Measurements from ENCODE around the gene RAPGEF3.

The RAPGEF3 gene

DNA sequence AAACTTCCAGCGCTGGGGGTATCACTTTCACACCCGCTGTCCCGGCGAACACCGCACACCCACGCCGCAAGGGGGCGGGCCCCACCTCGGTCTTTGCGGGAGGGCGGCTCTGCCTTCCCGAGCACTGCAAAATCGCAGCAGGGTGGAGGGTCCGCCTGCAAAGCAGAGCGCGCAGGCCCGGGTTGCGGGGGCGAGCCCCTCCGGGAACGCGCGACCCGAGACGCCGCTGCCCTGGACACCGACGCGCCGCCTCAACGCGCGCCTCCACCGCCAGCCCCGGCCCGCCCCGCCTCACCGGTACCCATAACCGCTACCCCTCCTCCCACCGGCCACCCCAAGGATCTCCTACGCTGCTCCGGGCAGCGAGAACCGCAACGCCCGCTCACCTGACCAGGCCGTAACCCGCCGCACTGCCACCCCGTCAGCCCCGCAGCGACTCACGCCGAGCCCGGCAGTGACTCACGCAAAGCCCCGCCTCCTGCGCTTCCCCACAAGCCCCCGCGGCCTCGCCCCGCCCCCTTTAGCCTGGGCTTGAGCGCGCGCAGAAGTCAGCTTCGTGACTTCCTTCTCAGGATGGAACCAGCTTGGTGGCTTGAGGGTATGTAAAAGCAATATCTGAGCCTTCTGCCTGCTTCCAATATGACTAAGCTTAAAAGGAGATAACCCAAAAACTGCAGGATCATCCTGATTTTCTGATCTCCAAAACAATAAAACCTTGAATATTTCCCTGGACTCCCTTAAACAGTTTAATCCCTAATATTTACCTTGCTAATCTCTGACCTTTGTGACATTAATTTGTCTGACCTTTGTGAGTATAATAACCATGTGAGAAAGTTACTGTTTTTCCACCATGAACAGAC, 52.9 kb downstream of the RAPGEF3 start, which contains the start of gene RPAP3 (continued):
- TF ChIP-seq, protein P1, sequence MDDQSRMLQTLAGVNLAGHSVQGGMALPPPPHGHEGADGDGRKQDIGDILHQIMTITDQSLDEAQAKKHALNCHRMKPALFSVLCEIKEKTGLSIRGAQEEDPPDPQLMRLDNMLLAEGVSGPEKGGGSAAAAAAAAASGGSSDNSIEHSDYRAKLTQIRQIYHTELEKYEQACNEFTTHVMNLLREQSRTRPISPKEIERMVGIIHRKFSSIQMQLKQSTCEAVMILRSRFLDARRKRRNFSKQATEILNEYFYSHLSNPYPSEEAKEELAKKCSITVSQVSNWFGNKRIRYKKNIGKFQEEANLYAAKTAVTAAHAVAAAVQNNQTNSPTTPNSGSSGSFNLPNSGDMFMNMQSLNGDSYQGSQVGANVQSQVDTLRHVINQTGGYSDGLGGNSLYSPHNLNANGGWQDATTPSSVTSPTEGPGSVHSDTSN (CRISPR knock-in tag; IDR thresholded peaks at IDR 0.05) = peak; percentile 83
- TF ChIP-seq ZNF529 (tag by site-specific recombination; IDR thresholded peaks at IDR 0.05; ENCODE audit: insufficient replicate concordance) (no peak), WT1 (tag by site-specific recombination; IDR thresholded peaks at IDR 0.05) (no peak), ZNF830 (tag by site-specific recombination; IDR thresholded peaks at IDR 0.05; ENCODE audit: low read depth) (no peak), ZNF394 (tag by site-specific recombination; IDR thresholded peaks at IDR 0.05; ENCODE audit: borderline replicate concordance) (peak; percentile 36; the same call in 1 of the 2 replicates), ZBTB17 (tag by site-specific recombination; IDR thresholded peaks at IDR 0.05) (no peak), IKZF3 (tag by site-specific recombination; IDR thresholded peaks at IDR 0.05) (no peak), ZNF549 (tag by site-specific recombination; IDR thresholded peaks at IDR 0.05) (no peak), ZSCAN16 (tag by site-specific recombination; IDR thresholded peaks at IDR 0.05) (0 out of 2 replicates have a peak, but pooled peaks have one; percentile 33), MYNN (tag by site-specific recombination; IDR thresholded peaks at IDR 0.05; ENCODE audit: borderline replicate concordance) (no peak), MZF1 (tag by site-specific recombination; IDR thresholded peaks at IDR 0.05; ENCODE audit: borderline replicate concordance) (no peak), ZBTB21 (tag by site-specific recombination; IDR thresholded peaks at IDR 0.05) (no peak), ZNF785 (tag by site-specific recombination; IDR thresholded peaks at IDR 0.05) (peak; percentile 91), ZNF555 (tag by site-specific recombination; conservative IDR thresholded peaks at IDR 0.05) (no peak), KLF16 (tag by site-specific recombination; IDR thresholded peaks at IDR 0.05) (peak; percentile 85), ZNF433 (tag by site-specific recombination; IDR thresholded peaks at IDR 0.05; ENCODE audit: low read depth) (no peak), ZNF292 (tag by site-specific recombination; IDR thresholded peaks at IDR 0.05; ENCODE audit: borderline replicate concordance, low read depth) (no peak), ZNF19 (tag by site-specific recombination; IDR thresholded peaks at IDR 0.05; ENCODE audit: low read depth) (no peak), ZNF174 (tag by site-specific recombination; IDR thresholded peaks at IDR 0.05) (no peak), KLF9 (tag by site-specific recombination; IDR thresholded peaks at IDR 0.05; ENCODE audit: low read depth) (peak; percentile 94), KLF10 (tag by site-specific recombination; IDR thresholded peaks at IDR 0.05) (peak; percentile 77; the same call in 1 of the 2 replicates), ZNF530 (tag by site-specific recombination; IDR thresholded peaks at IDR 0.05; ENCODE audit: low read depth) (no peak), ZNF223 (tag by site-specific recombination; IDR thresholded peaks at IDR 0.05) (no peak), OVOL3 (tag by site-specific recombination; IDR thresholded peaks at IDR 0.05) (no peak), ZNF214 (tag by site-specific recombination; IDR thresholded peaks at IDR 0.05; ENCODE audit: borderline replicate concordance) (no peak)
- TF ChIP-seq, protein P2, sequence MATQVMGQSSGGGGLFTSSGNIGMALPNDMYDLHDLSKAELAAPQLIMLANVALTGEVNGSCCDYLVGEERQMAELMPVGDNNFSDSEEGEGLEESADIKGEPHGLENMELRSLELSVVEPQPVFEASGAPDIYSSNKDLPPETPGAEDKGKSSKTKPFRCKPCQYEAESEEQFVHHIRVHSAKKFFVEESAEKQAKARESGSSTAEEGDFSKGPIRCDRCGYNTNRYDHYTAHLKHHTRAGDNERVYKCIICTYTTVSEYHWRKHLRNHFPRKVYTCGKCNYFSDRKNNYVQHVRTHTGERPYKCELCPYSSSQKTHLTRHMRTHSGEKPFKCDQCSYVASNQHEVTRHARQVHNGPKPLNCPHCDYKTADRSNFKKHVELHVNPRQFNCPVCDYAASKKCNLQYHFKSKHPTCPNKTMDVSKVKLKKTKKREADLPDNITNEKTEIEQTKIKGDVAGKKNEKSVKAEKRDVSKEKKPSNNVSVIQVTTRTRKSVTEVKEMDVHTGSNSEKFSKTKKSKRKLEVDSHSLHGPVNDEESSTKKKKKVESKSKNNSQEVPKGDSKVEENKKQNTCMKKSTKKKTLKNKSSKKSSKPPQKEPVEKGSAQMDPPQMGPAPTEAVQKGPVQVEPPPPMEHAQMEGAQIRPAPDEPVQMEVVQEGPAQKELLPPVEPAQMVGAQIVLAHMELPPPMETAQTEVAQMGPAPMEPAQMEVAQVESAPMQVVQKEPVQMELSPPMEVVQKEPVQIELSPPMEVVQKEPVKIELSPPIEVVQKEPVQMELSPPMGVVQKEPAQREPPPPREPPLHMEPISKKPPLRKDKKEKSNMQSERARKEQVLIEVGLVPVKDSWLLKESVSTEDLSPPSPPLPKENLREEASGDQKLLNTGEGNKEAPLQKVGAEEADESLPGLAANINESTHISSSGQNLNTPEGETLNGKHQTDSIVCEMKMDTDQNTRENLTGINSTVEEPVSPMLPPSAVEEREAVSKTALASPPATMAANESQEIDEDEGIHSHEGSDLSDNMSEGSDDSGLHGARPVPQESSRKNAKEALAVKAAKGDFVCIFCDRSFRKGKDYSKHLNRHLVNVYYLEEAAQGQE (tag by site-specific recombination; IDR thresholded peaks at IDR 0.05) = no peak
- TF ChIP-seq, protein P3, sequence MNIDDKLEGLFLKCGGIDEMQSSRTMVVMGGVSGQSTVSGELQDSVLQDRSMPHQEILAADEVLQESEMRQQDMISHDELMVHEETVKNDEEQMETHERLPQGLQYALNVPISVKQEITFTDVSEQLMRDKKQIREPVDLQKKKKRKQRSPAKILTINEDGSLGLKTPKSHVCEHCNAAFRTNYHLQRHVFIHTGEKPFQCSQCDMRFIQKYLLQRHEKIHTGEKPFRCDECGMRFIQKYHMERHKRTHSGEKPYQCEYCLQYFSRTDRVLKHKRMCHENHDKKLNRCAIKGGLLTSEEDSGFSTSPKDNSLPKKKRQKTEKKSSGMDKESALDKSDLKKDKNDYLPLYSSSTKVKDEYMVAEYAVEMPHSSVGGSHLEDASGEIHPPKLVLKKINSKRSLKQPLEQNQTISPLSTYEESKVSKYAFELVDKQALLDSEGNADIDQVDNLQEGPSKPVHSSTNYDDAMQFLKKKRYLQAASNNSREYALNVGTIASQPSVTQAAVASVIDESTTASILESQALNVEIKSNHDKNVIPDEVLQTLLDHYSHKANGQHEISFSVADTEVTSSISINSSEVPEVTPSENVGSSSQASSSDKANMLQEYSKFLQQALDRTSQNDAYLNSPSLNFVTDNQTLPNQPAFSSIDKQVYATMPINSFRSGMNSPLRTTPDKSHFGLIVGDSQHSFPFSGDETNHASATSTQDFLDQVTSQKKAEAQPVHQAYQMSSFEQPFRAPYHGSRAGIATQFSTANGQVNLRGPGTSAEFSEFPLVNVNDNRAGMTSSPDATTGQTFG (tag by site-specific recombination; IDR thresholded peaks at IDR 0.05; ENCODE audit: borderline replicate concordance) = no peak
- TF ChIP-seq, protein P4, sequence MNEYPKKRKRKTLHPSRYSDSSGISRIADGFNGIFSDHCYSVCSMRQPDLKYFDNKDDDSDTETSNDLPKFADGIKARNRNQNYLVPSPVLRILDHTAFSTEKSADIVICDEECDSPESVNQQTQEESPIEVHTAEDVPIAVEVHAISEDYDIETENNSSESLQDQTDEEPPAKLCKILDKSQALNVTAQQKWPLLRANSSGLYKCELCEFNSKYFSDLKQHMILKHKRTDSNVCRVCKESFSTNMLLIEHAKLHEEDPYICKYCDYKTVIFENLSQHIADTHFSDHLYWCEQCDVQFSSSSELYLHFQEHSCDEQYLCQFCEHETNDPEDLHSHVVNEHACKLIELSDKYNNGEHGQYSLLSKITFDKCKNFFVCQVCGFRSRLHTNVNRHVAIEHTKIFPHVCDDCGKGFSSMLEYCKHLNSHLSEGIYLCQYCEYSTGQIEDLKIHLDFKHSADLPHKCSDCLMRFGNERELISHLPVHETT (tag by site-specific recombination; IDR thresholded peaks at IDR 0.05) = no peak
- TF ChIP-seq, protein P5, sequence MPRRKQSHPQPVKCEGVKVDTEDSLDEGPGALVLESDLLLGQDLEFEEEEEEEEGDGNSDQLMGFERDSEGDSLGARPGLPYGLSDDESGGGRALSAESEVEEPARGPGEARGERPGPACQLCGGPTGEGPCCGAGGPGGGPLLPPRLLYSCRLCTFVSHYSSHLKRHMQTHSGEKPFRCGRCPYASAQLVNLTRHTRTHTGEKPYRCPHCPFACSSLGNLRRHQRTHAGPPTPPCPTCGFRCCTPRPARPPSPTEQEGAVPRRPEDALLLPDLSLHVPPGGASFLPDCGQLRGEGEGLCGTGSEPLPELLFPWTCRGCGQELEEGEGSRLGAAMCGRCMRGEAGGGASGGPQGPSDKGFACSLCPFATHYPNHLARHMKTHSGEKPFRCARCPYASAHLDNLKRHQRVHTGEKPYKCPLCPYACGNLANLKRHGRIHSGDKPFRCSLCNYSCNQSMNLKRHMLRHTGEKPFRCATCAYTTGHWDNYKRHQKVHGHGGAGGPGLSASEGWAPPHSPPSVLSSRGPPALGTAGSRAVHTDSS (tag by site-specific recombination; IDR thresholded peaks at IDR 0.05) = no peak
